Cardiac septum (tissue), 1 donor: Measurements from ENCODE around the gene NRF1. TPM values are rescaled to one million over a fixed set of nuclear protein-coding genes. Genes with fewer than 3 reads are reported as not detected.

ENCODE experiments used
- DNase-seq: peaks from one replicate; pipeline ENCODE4 v3.0.0-alpha.2; 2020; ENCODE audit warnings: low spot score
- intact Hi-C: fragments of 100-400 bp; cut with DNase I; formaldehyde crosslinking; loops from one replicate; pipeline ENCODE4 v1.14.0; 2022
- total RNA-seq: library from RNA; stranded (reverse); fragmentation: NEBNext Ultra II Directional; extraction: Animal tissue kit (Norgen Biotek cat#: 25700); gene quantifications from one replicate; pipeline ENCODE4 v1.2.1, GENCODE V29; 2021
- donor health status: DM: no; HTN: no; CAD: no.

NRF1 gene
- total RNA-seq, 1 donor from 2014 or later: 17.0 TPM

DNA sequence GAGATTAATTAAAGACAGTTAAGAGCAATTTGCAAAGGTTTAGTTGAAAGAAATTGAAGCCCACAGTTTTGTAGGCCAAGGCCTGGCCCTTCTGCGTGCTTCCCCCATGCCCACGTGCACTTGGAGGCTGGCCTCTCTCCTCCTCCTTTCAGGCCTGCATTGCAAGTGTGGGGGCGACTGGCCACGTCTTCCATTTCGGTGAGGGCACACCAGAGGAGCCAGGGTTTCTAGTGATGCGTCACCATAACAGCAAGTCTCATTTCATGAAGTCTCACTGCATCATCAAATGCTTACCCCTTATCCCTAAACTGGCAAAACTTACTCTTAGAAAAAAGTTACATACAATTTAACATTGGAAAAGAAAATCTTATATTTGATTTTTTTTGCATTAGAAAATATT lies 141.2 kb downstream of the NRF1 start:
- no peak for DNase-seq
- intact Hi-C loops: no loop called here

DNA sequence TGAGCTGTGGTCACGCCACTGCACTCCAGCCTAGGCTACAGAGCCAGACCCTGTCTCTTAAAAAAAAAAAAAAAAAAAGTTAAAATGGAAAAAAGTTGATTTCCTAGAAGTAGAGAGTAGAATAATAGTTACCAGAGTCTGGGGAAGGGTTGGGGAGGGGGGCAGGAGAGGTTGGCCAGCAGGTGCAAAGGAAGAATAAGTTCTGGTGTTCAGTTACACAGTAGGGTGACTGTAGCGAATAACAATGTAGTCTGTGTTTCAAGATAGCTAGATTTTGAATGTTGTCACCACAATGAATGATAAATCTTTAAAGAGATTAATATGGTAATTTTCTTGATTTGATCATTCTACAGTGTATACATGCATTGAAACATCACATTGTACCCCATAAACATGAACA lies 142.9 kb downstream of the NRF1 start:
- intact Hi-C loops: no loop called here
- no peak for DNase-seq

DNA sequence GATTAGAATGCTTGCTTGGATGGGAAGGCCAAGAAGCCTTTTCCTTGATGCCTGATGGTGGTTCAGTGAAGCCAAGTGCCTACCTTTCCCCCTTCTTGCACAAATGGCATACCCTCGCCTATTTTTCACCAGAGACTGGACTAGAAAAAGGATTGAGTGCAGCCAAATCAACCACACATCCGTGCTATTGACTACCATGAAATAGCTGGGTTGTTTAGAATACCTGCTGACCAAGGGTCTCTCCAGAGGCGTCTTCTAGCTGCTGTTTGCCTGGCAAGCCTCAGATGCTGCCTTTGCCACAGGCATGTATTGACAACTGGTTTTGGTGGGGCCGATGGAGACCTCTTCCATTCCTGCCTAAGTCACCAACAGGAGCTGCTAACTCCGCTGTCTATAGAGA lies 146.5 kb downstream of the NRF1 start:
- intact Hi-C loops: no loop called here
- no peak for DNase-seq

DNA sequence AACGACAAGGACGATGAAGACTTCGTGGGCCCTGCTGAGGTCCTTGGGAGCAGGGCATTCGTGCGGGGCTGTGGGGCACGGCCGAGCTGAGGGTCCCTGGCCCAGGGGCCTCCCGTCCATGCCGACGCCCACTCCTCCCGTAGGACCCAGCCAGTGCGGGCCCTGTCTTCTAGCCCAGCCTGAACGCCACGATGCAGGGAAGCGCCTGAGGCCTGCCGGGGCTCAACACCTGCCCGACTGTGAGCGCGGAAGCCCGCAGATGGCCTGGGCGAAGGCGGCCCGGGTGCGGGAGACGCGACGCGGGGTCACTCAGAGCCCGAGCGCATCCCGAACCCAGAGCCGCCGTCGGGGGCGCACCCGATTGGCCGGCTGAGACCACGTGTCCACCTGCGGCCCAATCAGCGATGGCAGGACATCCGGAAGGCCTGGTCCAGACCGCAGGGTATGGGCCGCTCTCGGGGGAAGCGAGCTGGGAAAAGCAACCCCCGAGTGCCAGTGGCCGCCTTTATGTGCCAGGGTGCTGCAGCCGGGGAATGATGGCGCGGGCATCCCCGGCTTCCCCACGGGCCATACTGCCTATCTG lies 151.0 kb downstream of the NRF1 start:
- no peak for DNase-seq
- intact Hi-C loops: no loop called here

DNA sequence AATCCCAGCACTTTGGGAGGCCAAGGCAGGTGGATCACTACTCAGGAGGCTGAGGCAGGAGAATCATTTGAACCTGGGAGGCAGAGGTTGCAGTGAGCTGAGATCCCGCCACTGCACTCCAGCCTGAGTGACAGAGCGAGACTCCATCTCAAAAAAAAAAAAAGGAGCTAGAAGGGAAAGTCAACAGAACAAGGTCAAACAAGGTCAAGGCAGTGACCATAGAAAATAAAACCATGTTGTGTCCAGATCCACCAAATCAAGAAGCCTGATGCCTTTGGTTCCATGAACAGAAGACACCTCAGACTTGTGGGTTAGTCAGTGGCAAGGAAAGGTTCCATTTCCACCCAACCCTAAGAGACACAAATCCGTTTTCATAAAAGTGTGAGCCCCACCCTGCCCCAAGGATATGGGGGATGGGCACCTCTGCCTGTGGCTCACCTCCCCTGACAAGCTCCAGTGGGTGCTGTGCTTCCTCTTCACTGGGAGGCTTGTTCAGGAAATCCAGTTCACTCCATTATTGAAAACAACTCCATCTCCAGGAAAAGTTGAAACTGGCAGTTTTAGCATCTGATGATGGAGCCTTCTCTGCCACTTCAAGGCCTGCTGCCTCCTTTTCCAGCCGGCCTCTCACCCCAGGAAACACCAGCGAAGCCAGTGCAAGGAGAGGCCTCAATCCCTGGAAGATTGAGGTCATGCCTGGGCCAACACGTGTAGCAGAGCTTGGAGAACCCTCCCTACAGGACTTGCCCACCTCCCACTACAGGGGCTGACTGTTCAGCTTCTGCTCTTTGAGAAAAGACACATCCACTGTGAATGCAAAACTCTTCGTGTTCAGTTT lies 152.9 kb downstream of the NRF1 start:
- intact Hi-C loops: no loop called here
- no peak for DNase-seq

DNA sequence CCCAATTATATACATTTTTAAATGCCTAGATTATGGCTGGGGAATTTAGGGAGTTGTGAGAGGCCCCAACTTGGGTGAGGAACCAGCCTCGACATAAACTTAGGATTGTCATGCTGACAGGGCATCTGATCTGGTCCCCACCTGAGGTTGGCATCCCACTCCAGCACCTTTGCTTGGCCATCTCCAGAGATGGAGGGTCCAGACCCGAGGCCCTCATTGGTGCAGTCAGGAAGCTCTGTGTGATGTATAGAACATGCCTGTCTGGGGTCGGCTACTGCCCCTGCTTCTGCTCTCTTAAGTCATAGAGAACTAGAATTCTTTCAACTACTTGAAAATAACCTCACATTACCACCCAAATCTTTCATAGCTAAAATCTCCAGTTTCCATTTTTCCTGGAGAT lies 153.8 kb downstream of the NRF1 start:
- intact Hi-C loops: no loop called here

DNA sequence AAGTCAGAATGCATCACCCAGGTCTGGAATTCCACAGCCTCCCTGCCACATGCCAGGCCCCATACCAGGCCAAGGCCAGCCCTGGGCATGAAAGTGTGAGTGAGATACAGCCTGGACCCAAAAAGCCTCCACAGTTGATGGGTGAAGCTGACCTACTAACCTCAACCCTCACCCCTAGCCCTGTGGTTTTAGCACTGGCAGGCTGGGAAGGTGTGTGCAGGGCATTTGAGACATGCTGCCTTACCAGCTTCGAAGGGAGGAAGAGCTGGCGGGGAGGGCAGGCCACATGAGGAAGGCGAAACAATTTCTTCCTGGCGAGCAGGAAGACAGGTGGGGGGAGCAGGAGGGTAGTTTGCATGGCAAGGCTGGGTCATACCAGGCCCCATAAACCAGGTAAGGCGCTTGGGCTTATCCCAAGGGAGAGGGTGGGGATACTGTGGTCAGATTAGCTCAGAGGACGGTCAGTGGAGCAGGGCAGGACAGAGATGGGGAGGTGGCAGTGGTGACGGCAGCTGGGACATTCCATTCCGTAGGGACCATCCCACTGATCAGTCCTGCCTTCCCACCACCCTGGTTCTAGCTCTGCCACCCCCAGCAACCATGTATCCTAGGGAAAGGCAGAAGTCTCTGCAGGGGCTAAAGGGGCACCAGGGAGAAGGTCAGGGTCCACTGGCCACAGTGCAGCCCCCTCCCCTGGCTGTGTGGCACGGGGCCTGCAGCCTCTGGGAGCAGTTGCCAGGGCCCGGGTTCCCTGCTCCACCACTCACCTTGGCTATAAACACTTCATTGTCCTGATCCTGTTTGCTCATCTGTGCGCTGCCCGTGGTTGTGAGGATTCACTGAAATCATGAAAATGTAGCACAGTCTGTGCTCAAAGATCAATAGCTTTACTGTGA lies 155.8 kb downstream of the NRF1 start:
- intact Hi-C loops: no loop called here
- DNase-seq: no peak

More for the DNA sequence above, 153.8 kb downstream of the NRF1 start:
- DNase-seq: no peak

DNA sequence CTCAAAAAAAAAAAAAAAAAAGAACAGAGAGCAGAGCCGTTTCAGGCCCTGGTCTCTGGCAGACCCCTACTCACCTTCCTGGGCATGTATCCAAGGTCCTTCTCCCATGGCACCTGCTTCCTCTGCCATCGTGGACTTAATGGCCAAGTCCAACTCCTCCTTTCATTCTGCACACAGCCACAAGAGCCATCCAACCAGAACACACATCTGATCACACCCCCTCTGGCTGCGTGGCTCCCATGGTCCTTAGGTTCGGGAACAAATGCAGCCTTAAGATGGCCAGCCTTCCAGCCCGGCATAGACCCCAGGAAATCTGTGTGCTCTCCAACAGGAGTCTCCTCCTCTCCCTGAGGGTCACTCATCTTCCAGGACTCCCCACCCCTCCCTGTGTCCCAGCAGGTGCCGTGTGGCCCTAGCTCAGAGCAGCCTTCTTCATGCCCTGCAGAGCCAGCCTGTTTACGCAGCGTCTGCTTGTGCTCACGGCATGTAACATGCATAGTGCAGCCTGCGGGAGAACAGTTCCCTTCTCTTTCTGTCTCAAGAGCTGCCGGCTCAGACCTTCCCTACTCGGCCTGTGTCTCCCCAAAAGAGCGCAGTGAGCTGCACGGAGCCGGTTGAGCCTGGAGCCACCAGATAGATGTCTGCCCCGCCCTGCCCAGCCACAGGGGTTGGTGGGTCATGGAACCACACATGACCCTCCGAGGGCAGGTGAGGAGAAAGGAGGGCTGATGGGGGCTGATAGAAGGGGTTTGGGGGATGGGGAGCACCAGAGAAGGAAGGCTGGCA lies 157.3 kb downstream of the NRF1 start:
- intact Hi-C loops: no loop called here
- no peak for DNase-seq

DNA sequence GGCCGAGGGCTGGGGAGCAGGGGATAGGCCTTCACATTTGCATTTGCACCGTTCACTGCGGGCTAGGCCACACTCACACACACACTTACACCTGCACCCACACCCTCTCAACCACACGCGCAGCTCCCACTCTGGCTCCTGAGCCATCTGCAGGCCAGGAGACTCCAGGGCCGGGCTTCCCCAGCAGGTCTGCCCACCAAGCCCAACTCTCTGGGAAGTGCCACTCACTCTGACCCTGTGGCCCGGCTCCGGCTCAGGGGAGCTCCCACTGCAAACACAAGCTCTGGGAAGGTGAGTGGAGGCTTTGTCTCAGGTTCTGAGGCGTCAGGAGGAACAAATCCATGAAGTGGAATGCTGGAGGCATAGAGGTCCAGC lies 157.9 kb downstream of the NRF1 start:
- DNase-seq: no peak
- intact Hi-C loops: no loop called here

DNA sequence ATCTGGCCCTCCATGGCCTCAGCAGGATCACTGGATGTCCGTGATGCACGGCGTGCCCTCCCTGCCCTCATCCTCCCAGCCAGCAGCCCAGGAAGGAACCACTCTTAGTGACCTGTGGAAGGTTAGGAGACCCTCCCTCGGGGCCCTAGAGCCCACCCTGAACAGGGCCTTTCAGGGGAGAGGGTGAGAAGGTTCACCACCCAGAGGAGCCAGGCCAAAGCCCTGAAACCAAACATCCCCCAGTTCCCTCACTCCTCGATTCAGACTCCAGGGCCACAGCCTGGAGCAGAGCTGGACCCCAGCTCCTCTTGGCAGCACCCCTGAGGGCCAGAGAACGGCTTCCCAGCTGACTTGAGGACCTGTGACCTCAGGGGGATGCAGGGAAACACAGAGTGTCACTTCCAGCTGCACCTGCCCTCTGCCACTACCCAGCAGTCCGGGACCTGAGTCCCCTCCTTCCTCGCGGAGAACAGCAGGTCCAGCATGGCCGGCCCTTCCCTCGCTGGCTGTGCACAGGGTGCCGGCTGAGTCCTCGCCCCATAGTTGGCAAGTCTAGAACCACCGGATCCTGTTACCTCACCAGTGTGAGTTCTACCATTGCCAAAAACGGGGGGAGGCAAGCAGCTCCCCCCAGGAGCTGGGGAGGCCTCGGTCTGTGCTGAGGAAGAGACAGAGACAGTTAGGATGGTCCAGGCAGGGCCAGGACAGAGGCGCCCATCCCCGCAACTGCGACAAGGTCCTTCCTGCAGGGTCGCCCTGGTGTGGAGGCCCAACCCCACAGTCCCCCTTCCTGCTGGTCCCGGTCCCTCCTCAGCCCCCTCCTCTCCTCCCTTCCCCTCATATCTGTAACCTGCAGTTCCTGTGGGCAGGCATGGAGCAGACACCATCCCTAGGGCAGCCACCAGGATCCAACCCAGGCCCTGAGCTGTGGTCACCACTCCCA lies 158.6 kb downstream of the NRF1 start:
- DNase-seq: no peak
- intact Hi-C loops: no loop called here

DNA sequence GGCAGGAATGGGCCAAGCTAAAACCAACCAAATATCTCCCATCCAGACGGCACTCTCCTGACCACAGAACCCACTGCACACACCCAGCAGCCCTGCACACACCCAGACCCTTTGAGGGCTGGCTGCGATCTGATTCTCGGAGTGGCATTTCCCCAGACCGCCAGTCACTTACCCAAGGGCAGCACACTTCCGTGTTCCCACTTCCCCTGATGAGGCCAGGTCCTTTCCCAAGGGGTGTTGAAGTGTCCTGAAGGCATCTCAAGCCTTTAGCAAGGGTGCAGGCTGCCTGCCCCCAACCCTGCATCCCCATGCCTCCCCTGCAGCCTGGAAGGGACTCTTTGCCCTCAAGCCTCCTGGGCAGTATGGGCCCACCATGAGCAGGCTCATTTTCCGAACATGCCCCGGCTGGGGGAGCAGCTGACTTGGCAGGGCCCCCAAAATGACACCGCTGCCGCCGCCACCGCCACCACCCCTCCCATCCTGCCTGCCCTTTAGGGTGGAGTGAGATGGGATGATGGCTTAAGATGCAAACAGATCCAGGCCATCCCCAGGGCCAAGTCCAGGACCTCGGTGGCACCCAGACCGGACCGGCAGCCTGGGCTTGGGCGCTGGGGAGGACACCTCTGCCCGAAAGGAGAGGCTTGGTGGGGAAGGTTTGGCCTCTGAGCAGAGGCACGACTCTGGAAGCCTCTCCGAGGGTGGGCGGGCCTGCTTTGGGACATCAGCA lies 159.8 kb downstream of the NRF1 start:
- no peak for DNase-seq
- intact Hi-C loops: no loop called here

DNA sequence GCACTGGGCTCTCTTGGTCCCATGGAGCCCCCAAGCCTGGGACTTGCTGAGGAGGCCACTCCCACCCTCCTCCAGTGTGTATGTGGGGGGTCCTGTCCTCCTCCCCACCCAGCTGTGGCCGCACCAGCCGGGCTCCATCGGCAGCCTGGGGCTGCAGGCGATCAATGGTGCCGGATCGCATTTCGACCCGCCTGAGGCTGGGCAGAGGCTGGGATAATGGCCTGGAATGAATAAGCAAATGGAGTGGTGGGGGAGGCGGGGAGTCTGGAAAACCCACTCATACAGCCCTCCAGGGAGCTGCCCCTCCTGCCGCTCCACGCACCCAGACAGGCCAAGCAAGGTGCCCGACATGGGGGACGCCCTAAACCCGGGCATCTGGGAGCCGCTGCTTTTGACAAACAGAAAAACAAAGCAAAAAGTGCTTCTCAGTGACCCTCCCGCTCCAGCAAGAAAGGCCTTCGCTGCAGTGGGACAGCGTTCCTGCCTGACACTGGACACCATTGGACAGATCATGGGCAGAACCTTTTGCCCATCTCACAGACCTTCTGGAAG lies 160.5 kb downstream of the NRF1 start:
- intact Hi-C loops: no loop called here
- DNase-seq: no peak

DNA sequence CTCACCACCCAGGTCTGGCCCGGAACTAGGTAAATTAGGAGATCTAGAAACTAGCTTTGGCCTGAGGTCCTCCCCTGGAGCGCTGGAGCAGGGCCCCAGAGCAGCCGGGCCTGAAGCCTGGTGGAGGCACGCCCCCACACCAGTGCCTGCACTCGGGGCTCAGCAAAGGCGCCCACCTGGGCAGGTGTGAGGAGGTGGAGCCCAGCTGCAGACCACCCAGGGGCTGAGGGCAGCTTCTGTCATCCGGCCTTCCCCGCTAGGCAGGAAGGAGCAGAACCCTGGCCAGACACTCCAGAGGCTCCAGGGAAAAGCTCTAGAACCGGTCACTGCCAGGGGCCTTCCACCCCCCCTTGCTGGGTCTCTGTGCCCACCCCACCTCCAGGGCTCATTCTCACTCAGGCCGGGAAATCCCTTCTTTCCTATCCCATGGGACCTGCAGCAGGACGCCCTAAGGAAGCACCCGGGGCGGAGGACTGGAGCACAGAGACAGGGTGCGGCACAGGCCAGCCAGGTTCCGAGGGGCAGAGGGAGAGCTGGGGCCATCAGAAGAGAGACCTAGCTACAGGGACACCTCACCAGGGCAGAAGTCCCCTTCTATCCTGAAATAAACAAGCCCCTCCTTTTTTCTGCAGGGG lies 161.2 kb downstream of the NRF1 start:
- intact Hi-C loops: no loop called here
- no peak for DNase-seq

DNA sequence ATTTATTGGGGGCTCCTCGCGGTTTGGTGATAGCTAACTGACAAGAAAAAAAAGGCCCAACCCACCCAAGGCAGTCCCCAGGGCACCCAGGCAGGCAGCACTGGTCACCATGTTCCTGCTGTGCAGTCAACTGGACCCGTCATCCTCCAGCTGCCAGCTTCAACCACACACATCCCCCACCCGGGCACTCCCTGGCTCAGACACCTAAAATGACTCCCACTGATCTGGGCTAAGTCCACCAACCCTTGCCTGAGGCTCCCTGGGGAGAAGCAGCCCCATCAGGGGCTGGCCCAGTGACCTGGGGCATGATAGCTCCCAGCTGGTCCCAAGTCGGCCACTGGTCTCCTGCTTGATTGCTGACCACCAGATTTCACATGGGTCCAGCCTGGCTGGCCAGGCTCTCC lies 161.8 kb downstream of the NRF1 start:
- intact Hi-C loops: no loop called here

DNA sequence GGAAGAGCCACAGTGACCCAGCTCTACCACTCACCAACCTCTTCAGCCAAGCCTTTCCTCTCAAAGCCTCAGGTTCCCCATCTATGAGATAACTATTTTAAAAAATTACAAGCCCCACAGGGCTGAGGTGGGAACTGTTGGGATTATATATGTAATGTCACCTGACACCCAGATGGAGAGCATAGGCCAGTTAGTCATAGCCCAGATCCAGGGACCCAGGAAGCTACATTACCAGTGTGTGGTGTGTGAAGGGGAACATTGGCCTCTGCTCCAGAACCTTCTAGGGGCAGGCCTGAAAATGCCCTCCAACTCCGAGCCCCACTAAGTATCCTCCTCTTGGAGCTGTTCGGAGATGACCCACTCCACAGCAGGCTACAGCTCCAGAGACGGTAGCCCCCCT lies 162.4 kb downstream of the NRF1 start:
- intact Hi-C loops: no loop called here
- DNase-seq: no peak

More for the DNA sequence above, 161.8 kb downstream of the NRF1 start:
- no peak for DNase-seq

DNA sequence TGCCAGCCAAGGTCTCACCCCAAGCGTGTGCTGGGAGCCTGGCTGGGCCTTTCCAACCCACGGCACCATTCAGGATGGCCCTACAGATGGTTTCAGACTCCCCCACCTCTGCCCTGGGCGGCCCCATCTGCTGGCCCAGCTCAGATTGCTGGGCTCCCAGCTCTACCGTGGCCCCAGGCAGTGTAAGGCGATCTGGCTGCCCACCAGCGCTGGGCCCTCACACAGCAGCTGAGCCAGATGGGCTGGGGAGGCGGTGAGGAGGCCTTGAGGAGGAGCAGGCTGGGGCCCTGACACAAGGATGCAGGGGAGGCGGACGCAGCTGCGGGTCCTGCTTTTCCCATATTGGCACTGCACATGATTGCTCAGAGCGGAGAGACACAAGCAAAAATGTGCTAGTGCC lies 162.8 kb downstream of the NRF1 start:
- intact Hi-C loops: no loop called here
- no peak for DNase-seq
